Upper lobe of left lung (tissue), 4 donors: ENCODE measurements around the gene GABRA5.

ENCODE experiments used
- EP300 ChIP-seq, 4 donors: sonication (generic); formaldehyde crosslinking; IDR thresholded peaks; one replicate each; pipeline ENCODE4 v1.5.1; 2017; ENCODE audit warnings: antibody characterized with exemption in 4 of 4, control low read depth in 2 of 4
- POLR2A ChIP-seq, 4 donors: fragments of 450-650 bp; IDR thresholded peaks; one replicate each; pipeline ENCODE4 v1.5.1; 2016 to 2017; ENCODE audit warnings: antibody characterized with exemption in 4 of 4, mild to moderate bottlenecking in 2 of 4
- POLR2AphosphoS5 ChIP-seq, 2 donors: sonication (generic); formaldehyde crosslinking; IDR thresholded peaks; one replicate each; pipeline ENCODE4 v1.5.1; 2017; ENCODE audit warnings: antibody characterized with exemption in 2 of 2
- TF ChIP-seq, protein P1 (sequence below), 6 experiments: fragments of 450-650 bp in 4 of 6; fragments of 200-600 bp in 2 of 6; sonication (generic) in 2 of 6; IDR thresholded peaks; one replicate each; pipeline ENCODE4 v1.5.1; 2016 to 2019; ENCODE audit warnings: antibody characterized with exemption in 6 of 6

DNA sequence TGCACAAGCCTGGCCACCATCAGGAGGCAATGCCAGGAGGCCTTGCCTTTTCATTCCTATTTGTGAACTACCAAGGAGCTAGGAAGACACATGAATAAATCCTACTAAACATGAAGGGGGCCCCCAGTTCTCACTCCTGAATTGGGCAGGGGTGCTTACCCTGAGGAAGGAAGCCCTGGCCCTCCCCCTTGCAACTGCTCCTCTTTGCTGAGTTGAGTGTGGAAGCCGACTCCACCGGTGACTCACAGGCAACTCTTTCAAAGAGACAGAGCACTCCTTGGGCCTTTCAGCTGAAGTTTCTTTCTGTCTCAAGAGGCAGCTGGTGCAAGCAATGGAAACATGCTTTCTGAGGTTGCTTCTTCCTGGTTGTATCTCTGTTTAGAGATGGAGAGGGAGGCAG is 105.8 kb downstream of the GABRA5 start:
- TF ChIP-seq, protein P1, sequence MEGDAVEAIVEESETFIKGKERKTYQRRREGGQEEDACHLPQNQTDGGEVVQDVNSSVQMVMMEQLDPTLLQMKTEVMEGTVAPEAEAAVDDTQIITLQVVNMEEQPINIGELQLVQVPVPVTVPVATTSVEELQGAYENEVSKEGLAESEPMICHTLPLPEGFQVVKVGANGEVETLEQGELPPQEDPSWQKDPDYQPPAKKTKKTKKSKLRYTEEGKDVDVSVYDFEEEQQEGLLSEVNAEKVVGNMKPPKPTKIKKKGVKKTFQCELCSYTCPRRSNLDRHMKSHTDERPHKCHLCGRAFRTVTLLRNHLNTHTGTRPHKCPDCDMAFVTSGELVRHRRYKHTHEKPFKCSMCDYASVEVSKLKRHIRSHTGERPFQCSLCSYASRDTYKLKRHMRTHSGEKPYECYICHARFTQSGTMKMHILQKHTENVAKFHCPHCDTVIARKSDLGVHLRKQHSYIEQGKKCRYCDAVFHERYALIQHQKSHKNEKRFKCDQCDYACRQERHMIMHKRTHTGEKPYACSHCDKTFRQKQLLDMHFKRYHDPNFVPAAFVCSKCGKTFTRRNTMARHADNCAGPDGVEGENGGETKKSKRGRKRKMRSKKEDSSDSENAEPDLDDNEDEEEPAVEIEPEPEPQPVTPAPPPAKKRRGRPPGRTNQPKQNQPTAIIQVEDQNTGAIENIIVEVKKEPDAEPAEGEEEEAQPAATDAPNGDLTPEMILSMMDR (IDR thresholded peaks at IDR 0.05), result no peak
- TF ChIP-seq POLR2A (IDR thresholded peaks at IDR 0.05) (no peak), EP300 (IDR thresholded peaks at IDR 0.05) (no peak), POLR2AphosphoS5 (IDR thresholded peaks at IDR 0.05) (no peak)
